PC-9 (cell line): ENCODE data around the gene UNC13D.

Source experiments
- CTCF ChIP-seq: fragments of 200-600 bp; sonication (generic); conservative IDR thresholded peaks from 2 replicates; pipeline ENCODE4 v1.6.1; 2017; ENCODE audit warnings: mixed run types, antibody characterized with exemption, mild to moderate bottlenecking, moderate library complexity
- EZH2 ChIP-seq: fragments of 200-600 bp; sonication (generic); IDR thresholded peaks from 2 replicates; pipeline ENCODE4 v1.8.0; 2017; ENCODE audit warnings: antibody characterized with exemption, low read depth

GRCh38 chr17:75838410-75838809 lies 5.8 kb downstream of the UNC13D start:
- TF ChIP-seq CTCF (no peak), EZH2 (no peak)
